ENCODE results near the gene ZSCAN10.

DNA sequence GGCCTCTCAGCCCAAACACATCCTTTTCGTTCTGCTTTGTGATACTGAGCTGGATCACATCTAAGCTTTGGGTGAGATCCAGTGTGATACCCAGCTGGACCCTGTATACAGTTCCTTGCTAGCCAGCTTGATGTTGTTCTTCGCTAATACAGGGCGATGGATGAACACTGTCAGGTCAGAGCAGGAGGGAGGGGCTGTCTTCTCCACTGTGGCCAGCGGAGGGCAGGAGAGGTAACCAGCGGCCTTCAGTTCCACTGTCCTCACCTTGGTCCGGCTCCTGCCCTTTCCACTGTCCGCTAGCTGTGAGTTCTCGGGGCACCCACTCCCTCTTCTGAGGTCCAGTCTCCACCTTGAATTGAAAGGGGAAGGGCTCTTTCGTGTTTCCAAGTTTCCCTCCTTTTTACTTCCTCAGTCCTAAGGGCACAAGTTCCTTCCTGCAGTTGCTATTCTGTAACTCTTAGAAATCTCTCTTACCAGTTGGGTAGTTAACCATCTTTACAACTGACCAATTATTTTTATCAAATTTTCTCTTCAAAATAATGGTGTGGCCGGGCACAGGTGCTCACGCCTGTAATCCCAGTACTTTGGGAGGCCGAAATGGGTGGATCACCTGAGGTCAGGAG, 32.8 kb upstream of the ZSCAN10 start:
- TF ChIP-seq, protein P1, sequence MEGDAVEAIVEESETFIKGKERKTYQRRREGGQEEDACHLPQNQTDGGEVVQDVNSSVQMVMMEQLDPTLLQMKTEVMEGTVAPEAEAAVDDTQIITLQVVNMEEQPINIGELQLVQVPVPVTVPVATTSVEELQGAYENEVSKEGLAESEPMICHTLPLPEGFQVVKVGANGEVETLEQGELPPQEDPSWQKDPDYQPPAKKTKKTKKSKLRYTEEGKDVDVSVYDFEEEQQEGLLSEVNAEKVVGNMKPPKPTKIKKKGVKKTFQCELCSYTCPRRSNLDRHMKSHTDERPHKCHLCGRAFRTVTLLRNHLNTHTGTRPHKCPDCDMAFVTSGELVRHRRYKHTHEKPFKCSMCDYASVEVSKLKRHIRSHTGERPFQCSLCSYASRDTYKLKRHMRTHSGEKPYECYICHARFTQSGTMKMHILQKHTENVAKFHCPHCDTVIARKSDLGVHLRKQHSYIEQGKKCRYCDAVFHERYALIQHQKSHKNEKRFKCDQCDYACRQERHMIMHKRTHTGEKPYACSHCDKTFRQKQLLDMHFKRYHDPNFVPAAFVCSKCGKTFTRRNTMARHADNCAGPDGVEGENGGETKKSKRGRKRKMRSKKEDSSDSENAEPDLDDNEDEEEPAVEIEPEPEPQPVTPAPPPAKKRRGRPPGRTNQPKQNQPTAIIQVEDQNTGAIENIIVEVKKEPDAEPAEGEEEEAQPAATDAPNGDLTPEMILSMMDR (IDR thresholded peaks at IDR 0.05): peak; percentile 81
- TF ChIP-seq ZFX (IDR thresholded peaks at IDR 0.05; ENCODE audit: borderline replicate concordance): no peak

Data from 22Rv1 (cell line).